ENCODE results near the gene EDEM3.

EDEM3 gene

DNA sequence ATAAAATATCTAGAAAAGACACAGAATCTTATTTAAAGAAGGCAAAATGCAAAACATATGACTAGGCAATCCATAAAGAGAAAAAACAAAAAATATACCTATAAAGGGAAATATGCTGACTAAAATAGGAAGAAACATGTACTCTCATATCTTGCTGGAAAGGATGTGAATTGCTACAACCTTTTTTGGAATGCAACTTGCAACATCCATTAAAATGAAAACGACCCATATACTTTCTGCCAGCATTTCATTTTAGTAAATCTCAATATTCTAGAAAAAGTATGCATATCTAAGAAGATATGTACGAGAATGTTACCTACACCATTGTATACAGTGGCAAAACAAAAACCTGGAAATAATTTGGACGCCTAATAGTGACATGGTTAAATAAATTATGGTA lies 56.6 kb downstream of the EDEM3 start:
- TF ChIP-seq POLR2AphosphoS5 (IDR thresholded peaks at IDR 0.05; ENCODE audit: low read depth, low read length), result no peak
- no peak for TF ChIP-seq SIN3A (IDR thresholded peaks at IDR 0.05; ENCODE audit: borderline replicate concordance, insufficient read depth, low read length)
- no peak for TF ChIP-seq TAF1 (IDR thresholded peaks at IDR 0.05; ENCODE audit: borderline replicate concordance, insufficient read depth, low read length)
- no peak for TF ChIP-seq FOXP2 (optimal IDR thresholded peaks at IDR 0.05; ENCODE audit: borderline replicate concordance, extremely low read depth, extremely low read length, insufficient read depth)
- TF ChIP-seq, protein P1, sequence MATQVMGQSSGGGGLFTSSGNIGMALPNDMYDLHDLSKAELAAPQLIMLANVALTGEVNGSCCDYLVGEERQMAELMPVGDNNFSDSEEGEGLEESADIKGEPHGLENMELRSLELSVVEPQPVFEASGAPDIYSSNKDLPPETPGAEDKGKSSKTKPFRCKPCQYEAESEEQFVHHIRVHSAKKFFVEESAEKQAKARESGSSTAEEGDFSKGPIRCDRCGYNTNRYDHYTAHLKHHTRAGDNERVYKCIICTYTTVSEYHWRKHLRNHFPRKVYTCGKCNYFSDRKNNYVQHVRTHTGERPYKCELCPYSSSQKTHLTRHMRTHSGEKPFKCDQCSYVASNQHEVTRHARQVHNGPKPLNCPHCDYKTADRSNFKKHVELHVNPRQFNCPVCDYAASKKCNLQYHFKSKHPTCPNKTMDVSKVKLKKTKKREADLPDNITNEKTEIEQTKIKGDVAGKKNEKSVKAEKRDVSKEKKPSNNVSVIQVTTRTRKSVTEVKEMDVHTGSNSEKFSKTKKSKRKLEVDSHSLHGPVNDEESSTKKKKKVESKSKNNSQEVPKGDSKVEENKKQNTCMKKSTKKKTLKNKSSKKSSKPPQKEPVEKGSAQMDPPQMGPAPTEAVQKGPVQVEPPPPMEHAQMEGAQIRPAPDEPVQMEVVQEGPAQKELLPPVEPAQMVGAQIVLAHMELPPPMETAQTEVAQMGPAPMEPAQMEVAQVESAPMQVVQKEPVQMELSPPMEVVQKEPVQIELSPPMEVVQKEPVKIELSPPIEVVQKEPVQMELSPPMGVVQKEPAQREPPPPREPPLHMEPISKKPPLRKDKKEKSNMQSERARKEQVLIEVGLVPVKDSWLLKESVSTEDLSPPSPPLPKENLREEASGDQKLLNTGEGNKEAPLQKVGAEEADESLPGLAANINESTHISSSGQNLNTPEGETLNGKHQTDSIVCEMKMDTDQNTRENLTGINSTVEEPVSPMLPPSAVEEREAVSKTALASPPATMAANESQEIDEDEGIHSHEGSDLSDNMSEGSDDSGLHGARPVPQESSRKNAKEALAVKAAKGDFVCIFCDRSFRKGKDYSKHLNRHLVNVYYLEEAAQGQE (IDR thresholded peaks at IDR 0.05; ENCODE audit: insufficient read depth in 1 of 2, low read depth in 2 of 2, low read length in 2 of 2), result no peak

DNA sequence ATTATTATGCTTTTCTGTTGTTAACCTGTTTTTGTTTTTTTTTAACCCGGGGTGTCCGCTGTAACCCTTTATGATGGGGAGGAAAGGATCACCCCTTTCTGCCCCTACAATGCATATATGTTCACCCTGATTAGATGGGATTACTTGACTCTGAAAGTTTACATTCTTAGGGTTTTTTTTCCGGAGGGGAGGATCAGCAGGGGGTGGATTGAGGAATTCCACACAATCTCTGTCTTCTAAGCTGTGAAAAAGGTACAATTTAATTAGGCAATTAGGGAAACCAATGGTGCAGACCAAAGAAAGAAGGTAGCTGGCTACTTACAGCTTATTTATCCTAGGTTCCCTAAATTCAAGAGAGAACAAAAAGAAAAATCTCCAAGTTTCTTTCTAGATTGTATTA lies 58.3 kb downstream of the EDEM3 start:
- no peak for TF ChIP-seq SIN3A (IDR thresholded peaks at IDR 0.05; ENCODE audit: borderline replicate concordance, insufficient read depth, low read length)
- no peak for TF ChIP-seq POLR2AphosphoS5 (IDR thresholded peaks at IDR 0.05; ENCODE audit: low read depth, low read length)
- TF ChIP-seq, protein P1 (IDR thresholded peaks at IDR 0.05; ENCODE audit: insufficient read depth in 1 of 2, low read depth in 2 of 2, low read length in 2 of 2), result no peak
- TF ChIP-seq TAF1 (IDR thresholded peaks at IDR 0.05; ENCODE audit: borderline replicate concordance, insufficient read depth, low read length), result no peak
- TF ChIP-seq FOXP2 (optimal IDR thresholded peaks at IDR 0.05; ENCODE audit: borderline replicate concordance, extremely low read depth, extremely low read length, insufficient read depth), result no peak

DNA sequence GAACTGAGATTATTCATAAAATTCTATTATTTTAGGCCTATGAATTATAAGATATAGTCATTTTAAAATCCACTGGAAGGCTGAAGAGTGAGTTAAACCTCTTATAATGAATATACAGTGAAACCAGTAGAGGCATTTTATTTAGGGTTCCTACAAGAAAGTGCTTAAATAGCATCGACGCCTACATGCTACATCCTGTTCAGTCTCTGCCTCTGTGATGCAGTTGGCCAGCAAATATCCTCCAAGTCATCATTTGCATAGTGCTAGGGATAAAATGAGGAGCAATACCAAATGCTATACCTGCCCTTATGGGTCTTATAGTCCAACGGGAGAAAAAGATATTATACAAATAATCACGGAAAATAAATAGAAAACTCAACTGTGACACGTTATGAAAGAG lies 59.6 kb downstream of the EDEM3 start:
- TF ChIP-seq, protein P1 (IDR thresholded peaks at IDR 0.05; ENCODE audit: insufficient read depth in 1 of 2, low read depth in 2 of 2, low read length in 2 of 2), result no peak
- no peak for TF ChIP-seq FOXP2 (optimal IDR thresholded peaks at IDR 0.05; ENCODE audit: borderline replicate concordance, extremely low read depth, extremely low read length, insufficient read depth)
- TF ChIP-seq SIN3A (IDR thresholded peaks at IDR 0.05; ENCODE audit: borderline replicate concordance, insufficient read depth, low read length), result no peak
- no peak for TF ChIP-seq TAF1 (IDR thresholded peaks at IDR 0.05; ENCODE audit: borderline replicate concordance, insufficient read depth, low read length)

DNA sequence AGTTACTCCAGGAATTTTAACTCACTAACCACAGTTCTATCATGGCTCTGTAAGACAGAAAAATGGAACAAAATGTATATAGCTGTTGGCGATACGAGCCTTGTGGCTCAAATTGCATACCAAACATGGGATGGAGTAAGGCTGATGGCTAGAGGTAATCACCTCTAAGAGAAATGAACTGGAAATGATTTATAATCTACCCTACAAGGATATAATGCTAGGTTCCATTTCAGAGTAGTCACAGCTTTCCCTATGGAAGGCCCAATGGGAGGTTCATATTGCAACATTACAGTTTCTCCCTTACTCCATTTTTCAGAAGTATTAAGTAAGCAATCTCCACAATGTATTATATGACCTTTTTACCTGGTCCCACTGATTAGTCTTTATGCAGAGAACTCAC lies 61.6 kb downstream of the EDEM3 start:
- TF ChIP-seq, protein P1 (IDR thresholded peaks at IDR 0.05; ENCODE audit: insufficient read depth in 1 of 2, low read depth in 2 of 2, low read length in 2 of 2), result no peak
- TF ChIP-seq TAF1 (IDR thresholded peaks at IDR 0.05; ENCODE audit: borderline replicate concordance, insufficient read depth, low read length) (no peak), POLR2AphosphoS5 (IDR thresholded peaks at IDR 0.05; ENCODE audit: low read depth, low read length) (no peak), SIN3A (IDR thresholded peaks at IDR 0.05; ENCODE audit: borderline replicate concordance, insufficient read depth, low read length) (no peak), FOXP2 (optimal IDR thresholded peaks at IDR 0.05; ENCODE audit: borderline replicate concordance, extremely low read depth, extremely low read length, insufficient read depth) (no peak)
